ENCODE results near the gene ARL17A.
"Not testable (repeated sequence)": the region's sequence is repeated elsewhere in the genome, so short reads cannot be mapped to it uniquely, and the experiment has no call there.

Gene ARL17A

GRCh38 chr17:46579083-46580075 lies at the start of gene ARL17A:
Gene ARL17A (minus strand): TSS chr17:46579691. CDS start chr17:46576322, 3,369 bp downstream.
- not testable (repeated sequence) for DNase-seq

DNA sequence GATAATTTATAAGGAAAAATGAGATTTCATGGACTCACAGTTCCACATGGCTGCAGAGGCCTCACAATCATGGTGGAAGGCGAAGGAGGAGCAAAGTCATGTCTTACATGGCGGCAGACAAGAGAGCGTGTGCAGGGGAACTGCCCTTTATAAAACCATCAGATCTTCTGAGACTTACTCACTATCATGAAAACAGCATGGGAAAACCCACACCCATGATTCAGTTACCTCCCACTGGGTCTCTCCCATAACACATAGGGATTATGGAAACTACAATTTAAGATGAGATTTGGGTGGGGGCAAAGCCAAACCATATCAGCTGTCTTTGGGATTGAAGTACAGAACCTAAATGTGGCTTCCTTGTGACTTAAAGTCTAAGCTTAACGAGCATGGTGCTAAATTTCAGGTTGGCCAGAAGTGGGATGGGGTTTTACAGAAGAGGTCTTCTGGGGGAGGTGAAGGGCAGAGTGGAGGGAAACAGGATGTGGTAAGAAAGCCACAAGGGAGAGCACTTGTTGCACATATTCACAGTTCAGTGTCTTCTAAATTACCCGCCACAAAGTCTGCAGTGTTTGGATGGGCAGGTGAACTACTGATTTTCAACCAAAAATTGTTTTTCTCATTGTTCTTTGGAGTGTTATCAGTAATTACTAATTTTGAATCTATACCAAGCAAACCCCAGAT lies 49.4 kb upstream of the ARL17A start:
- not testable (repeated sequence) for DNase-seq

GRCh38 chr17:46627452-46627851 lies 48.0 kb upstream of the ARL17A start:
- not testable (repeated sequence) for DNase-seq

GRCh38 chr17:46624726-46625125 lies 45.2 kb upstream of the ARL17A start:
- not testable (repeated sequence) for DNase-seq

- not testable (repeated sequence) for DNase-seq
Measured at GRCh38 chr17:46623790-46624189, 44.3 kb upstream of the ARL17A start.

DNA sequence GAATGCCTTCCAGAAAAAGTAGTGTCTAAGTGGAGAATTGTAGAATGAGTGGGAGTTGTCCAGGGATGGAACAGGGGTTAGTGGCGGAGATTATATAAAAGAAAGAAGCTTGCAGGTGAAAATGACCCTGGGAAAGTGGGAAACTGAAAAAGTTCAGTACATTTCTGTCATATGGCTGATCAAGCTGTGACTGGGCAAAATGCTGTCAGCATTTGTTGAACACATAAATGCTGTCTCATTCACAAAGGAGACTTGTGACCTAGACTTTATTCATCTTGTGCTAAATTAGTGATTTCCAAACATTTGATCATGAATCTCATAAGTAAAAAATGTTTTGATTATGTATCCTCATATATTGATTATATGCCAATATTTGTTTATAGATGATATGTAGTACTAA lies 39.5 kb upstream of the ARL17A start:
- not testable (repeated sequence) for DNase-seq

DNA sequence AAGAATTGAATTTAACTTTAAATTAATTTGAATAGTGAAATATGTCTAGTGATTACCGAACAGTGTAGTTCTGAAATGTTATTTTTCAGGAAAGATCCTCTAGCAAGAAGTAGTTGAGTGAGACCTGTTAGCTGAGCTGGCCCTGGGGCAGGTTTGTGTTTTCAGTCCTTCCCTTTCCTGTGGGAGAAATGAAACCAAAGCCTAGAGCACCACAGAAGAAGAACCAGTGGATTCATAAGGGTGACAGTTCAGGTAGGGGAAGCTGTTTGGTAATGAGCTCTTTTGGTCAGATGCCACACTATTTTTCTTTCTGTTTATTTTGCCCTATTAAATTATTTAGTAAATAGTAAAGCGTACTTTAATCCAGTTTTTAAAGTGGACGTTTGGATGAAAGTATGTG lies 37.6 kb upstream of the ARL17A start:
- not testable (repeated sequence) for DNase-seq

- not testable (repeated sequence) for DNase-seq
Measured at GRCh38 chr17:46613876-46614275, 34.4 kb upstream of the ARL17A start.

DNA sequence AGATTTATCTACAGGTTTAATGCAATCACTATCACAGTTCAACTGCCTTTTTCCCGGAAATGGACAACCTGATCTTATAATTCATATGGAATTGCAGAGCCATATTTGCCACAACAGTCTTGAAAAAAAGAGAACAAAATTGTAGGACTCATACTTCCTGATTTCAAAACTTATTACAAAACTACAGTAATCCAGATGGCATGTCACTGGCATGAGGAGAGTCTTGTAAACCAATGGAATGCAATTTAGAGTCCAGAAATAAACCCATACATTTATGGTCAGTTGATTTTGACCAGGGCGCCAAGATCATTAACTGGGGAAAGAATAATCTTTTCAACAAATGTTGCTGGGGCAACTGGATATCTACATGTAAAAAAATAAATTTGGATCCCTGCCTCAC lies 31.8 kb upstream of the ARL17A start:
- DNase-seq, result not testable (repeated sequence)

GRCh38 chr17:46603125-46603524 lies 23.6 kb upstream of the ARL17A start:
- not testable (repeated sequence) for DNase-seq

DNA sequence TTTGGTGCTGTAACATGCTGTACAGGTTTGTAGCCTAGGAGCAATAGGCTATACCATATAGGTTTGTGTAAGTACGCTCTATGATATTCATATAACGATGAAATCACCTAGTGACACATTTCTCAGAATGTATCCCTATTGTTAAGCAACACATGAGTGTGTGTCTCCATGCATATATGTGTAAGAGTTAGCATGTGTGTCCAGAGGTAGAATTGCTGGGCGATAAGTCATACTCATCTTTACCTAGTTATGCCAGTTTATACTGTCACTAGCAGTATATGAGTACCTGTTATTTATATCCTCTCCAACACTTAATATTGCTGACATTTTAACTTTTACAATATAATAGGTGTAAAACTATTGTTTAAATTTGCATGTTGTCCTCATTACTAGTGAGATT lies 21.3 kb upstream of the ARL17A start:
- DNase-seq, result not testable (repeated sequence)

GRCh38 chr17:46598344-46598931 lies 18.9 kb upstream of the ARL17A start:
- DNase-seq, result not testable (repeated sequence)

DNA sequence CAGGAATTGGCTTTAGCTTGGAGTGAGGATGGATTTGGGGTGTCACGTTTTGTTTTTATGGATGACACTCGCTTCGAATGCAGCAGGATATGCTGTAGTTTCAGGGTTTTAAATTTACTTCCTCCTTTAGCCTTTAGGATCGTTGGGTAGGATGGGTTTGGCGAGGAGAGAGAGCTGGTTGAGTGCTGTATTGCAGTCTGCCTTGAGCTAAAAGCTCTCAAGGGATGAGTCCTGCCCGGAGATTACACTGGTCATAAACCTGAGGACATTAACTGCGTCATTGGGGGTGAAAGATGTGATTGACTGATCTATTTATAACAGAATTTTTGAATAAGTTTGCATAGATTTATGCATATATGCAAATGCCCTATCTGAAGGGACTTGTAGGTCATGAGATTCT lies 11.8 kb upstream of the ARL17A start:
- DNase-seq, result not testable (repeated sequence)

DNA sequence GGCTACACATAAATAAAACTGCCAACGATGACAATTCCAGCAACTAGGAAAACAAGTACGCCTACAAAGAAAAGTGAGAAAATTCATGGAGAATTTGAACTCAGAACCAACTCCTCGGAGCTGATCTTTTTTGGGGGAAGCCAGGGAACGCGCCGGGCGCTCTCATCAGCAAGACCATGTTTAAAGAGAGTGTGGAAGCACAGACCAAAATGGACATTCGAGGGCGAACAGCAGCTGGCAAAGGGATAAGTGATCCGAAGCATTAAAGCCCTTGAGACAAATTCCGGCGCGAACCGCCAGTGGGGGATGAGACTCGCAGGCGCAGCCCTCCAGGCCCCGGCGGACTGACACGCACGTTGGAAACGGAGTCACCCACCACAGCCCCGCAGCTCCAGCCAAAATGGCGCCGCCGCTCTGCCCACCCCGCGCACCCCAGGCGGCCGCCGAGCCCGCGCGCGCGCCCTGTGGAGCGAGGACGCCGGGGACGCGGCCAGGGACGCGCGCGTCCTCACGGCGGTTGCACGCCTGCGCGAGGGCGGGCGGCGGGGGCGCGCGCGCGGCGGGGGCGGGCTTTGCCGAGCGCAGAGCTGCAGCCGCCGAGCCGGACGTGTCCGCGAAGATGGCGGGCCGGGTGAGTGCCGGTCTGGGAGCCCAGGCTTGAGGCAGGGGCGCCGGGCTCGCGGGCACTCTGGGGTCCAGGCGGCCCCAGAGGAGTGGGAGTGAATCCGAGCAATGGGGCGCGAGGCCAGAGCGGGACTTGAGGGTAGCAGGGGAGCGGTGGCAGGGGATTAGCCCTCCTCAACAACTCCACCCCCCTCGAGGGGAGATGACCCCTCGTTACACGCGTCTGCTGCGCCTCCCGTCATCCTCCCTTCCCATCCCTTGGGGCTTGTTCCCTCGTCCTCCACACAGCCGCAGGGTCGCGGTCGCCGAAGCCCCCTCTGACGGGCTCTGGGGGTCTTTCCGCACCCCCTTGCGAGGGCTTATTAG lies 11.0 kb upstream of the ARL17A start, which contains the start of gene NSF:
NSF (plus strand) TSS at position 513 of the 990 bp plus-strand sequence; CDS start at position 620, 107 bp downstream.
- not testable (repeated sequence) for DNase-seq

- DNase-seq, result not testable (repeated sequence)
Measured at GRCh38 chr17:46585444-46585843, 6.0 kb upstream of the ARL17A start.

- DNase-seq, result not testable (repeated sequence)
Measured at GRCh38 chr17:46580082-46580481, 591 bp upstream of the ARL17A start.

GRCh38 chr17:46571796-46572195 lies 7.7 kb downstream of the ARL17A start:
- not testable (repeated sequence) for DNase-seq

DNA sequence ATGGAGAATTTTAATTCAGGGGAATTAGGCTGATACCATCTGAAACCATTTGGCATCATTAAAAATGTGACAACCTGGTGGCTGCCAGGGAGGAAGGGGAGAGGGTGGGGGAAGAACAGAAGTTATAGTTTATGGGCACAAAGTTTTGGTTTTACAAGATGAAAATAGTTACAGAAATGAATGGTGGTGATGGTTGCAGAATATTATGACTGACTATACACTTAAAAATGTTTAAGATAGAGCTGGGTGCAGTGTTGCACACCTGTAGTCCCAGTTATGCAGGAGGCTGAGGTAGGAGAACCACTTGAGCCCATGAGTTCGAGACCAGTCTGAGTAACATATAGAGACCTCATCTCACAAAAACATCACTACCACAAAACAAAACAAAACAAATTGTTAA lies 12.5 kb downstream of the ARL17A start:
- not testable (repeated sequence) for DNase-seq

DNA sequence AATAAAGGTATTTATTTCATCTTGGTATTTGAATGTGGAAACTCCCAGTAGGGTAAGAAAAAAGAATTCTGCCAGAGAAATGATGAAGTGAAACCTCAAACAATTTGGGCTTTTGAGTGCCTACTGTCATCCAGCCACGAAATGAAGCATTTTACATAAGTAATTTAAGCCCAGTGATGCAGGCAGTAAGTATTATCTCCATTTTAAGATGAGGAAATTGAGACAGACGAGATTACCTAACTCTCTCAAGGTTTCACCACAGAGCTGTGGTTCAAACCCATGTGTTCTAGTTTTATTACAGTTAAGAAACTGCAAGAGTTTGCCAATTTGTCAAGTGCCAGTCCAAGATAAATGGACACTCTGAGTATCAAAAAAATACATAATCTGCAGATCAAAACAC lies 13.2 kb downstream of the ARL17A start:
- not testable (repeated sequence) for DNase-seq

DNA sequence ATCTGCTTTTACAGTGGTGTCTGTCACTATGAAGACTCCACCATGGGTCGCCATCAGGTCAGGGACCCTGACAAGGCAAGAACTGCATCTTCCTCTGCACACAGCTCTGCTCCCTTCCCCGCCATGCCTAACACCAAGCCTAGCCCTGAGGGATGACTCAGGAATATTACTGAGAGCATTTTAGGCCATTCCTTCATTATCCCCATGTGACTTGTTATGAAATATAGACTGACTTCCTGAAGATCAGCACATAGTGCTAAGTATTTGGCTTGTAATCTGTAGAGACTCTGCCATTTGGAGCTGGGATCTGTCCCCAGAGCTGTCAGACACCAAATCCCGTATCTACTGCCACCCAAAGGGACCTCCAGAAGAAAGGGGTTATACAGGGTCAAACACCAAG lies 19.4 kb downstream of the ARL17A start:
- DNase-seq, result not testable (repeated sequence)

- DNase-seq, result not testable (repeated sequence)
Measured at GRCh38 chr17:46559155-46559554, 20.3 kb downstream of the ARL17A start.

- not testable (repeated sequence) for DNase-seq
Measured at GRCh38 chr17:46548607-46549006, 30.9 kb downstream of the ARL17A start.
